ENCODE results near the gene PACSIN2.

- TF ChIP-seq, protein P1, sequence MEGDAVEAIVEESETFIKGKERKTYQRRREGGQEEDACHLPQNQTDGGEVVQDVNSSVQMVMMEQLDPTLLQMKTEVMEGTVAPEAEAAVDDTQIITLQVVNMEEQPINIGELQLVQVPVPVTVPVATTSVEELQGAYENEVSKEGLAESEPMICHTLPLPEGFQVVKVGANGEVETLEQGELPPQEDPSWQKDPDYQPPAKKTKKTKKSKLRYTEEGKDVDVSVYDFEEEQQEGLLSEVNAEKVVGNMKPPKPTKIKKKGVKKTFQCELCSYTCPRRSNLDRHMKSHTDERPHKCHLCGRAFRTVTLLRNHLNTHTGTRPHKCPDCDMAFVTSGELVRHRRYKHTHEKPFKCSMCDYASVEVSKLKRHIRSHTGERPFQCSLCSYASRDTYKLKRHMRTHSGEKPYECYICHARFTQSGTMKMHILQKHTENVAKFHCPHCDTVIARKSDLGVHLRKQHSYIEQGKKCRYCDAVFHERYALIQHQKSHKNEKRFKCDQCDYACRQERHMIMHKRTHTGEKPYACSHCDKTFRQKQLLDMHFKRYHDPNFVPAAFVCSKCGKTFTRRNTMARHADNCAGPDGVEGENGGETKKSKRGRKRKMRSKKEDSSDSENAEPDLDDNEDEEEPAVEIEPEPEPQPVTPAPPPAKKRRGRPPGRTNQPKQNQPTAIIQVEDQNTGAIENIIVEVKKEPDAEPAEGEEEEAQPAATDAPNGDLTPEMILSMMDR (IDR thresholded peaks at IDR 0.05; ENCODE audit: low read depth, low read length, poor library complexity, severe bottlenecking) = no peak
- TF ChIP-seq EZH2phosphoT487 (IDR thresholded peaks at IDR 0.05; ENCODE audit: borderline replicate concordance, low read length) = no peak
Observed at GRCh38 chr22:42944409-42944808, 70.5 kb downstream of the PACSIN2 start.

Data from DOHH2 (cell line).